ENCODE measurements around the gene ARHGEF7. TPM values are rescaled to one million over a fixed set of nuclear protein-coding genes. Genes with fewer than 3 reads are reported as not detected.

The ARHGEF7 gene
- total RNA-seq, 1 experiment from 2014 or later, result 47.3 TPM

DNA sequence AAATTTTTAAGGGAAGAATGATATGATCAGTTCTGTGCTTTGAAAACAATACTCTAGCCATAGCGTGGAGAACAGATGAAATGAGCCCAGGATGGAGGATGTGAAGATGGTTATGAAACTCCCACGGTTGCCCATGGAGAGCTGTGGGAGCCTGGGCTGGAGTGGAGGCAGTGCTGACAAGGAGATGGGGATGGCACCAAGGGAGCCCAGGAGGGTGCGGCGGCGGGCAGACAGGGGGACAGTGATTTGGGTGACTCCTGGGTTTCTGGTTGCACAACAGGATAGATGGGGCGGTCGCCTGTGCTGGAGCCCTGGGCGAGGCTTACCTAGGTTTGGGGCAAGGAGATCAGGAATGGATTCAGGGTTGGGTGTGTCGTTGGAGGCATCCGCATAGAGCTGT is 15.9 kb downstream of the ARHGEF7 start (continued):
- no peak for TF ChIP-seq PRDM15 (CRISPR knock-in tag; IDR thresholded peaks at IDR 0.05)
- no peak for TF ChIP-seq ZNF416 (CRISPR knock-in tag; IDR thresholded peaks at IDR 0.05)

DNA sequence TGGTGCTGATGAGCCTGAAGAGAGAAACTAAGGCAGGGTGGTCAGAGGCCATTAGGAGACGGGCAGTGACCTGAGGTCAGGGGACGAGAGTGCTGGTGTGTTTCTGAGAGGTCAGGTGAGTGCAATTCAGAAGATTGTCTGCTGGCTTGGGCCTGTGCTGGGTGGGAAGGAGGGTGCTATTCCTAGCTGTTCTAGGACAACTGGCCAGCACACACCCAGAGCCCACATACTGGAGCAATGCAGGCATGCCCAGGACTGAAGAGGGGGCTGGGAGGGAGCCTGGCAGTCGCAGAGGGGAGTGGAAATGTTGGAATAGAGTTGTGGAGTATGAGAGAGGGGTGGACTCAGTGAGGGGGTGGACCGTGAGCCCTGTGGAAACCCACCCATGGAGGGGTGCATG is 16.5 kb downstream of the ARHGEF7 start:
- Mint-ChIP-seq H3K36me3 (no peaks in the 10 kb centered on the region), H3K9me3 (peaks cover 5% of the 10 kb centered on the region; the same call in 1 of the 2 replicates), H3K27me3 (ENCODE audit: low read depth) (peaks cover 11% of the 10 kb centered on the region), H3K27ac (no peak overlapping the region), H3K4me1 (no peaks in the 10 kb centered on the region), H3K4me3 (no peak overlapping the region)
- POLR2A ChIA-PET, result no interaction called here
- ATAC-seq, result no peak
- DNase-seq (ENCODE audit: low spot score), result no peak
- CTCF ChIA-PET, result no interaction called here
- TF ChIP-seq ELF4 (CRISPR knock-in tag; IDR thresholded peaks at IDR 0.05; ENCODE audit: low read depth), result no peak
- TF ChIP-seq NR3C1 (CRISPR knock-in tag; conservative IDR thresholded peaks at IDR 0.05; ENCODE audit: low read depth), result no peak
- TF ChIP-seq MXD4 (CRISPR knock-in tag; IDR thresholded peaks at IDR 0.05; ENCODE audit: borderline replicate concordance), result no peak
- no peak for TF ChIP-seq FOXK1 (CRISPR knock-in tag; IDR thresholded peaks at IDR 0.05)
- TF ChIP-seq, protein P1, sequence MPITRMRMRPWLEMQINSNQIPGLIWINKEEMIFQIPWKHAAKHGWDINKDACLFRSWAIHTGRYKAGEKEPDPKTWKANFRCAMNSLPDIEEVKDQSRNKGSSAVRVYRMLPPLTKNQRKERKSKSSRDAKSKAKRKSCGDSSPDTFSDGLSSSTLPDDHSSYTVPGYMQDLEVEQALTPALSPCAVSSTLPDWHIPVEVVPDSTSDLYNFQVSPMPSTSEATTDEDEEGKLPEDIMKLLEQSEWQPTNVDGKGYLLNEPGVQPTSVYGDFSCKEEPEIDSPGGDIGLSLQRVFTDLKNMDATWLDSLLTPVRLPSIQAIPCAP (CRISPR knock-in tag; IDR thresholded peaks at IDR 0.05), result no peak
- TF ChIP-seq E2F1 (CRISPR knock-in tag; IDR thresholded peaks at IDR 0.05), result no peak

DNA sequence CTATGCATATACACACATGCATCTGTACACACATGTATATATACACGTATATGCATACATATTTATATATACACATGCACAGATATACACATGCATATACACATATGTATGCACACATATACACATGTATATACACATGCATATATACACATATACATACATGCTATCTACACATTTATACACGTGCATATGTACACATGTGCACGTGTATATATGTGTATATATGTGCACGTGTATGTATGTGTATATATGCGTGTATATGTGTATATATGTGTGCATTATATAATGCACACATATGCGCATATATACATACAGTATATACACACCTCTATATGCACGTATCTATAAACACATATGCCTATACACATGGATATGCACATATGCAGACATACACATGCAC is 17.8 kb downstream of the ARHGEF7 start:
- H3K27ac Mint-ChIP-seq, result no peak overlapping the region
- H3K36me3 Mint-ChIP-seq, result no peaks in the 10 kb centered on the region
- no peak for ATAC-seq
- CTCF ChIA-PET, result no interaction called here
- DNase-seq (ENCODE audit: low spot score), result no peak
- H3K27me3 Mint-ChIP-seq (ENCODE audit: low read depth), result peaks cover 14% of the 10 kb centered on the region
- peaks cover 5% of the 10 kb centered on the region; the same call in 1 of the 2 replicates for H3K9me3 Mint-ChIP-seq
- no peaks in the 10 kb centered on the region for H3K4me1 Mint-ChIP-seq
- POLR2A ChIA-PET, result no interaction called here
- no peak overlapping the region for H3K4me3 Mint-ChIP-seq
- TF ChIP-seq NFYB (CRISPR knock-in tag; conservative IDR thresholded peaks at IDR 0.05; ENCODE audit: low read depth) (no peak), OVOL2 (CRISPR knock-in tag; IDR thresholded peaks at IDR 0.05; ENCODE audit: borderline replicate concordance) (no peak), ZNF219 (CRISPR knock-in tag; IDR thresholded peaks at IDR 0.05; ENCODE audit: borderline replicate concordance) (no peak), MAX (CRISPR knock-in tag; IDR thresholded peaks at IDR 0.05) (no peak), MLX (CRISPR knock-in tag; IDR thresholded peaks at IDR 0.05) (no peak), GRHL2 (CRISPR knock-in tag; IDR thresholded peaks at IDR 0.05; ENCODE audit: insufficient replicate concordance, severe bottlenecking) (no peak), HMGA2 (CRISPR knock-in tag; IDR thresholded peaks at IDR 0.05) (no peak), TCF7 (CRISPR knock-in tag; IDR thresholded peaks at IDR 0.05; ENCODE audit: low read depth) (no peak), USF2 (CRISPR knock-in tag; IDR thresholded peaks at IDR 0.05) (no peak)
- TF ChIP-seq, protein P2, sequence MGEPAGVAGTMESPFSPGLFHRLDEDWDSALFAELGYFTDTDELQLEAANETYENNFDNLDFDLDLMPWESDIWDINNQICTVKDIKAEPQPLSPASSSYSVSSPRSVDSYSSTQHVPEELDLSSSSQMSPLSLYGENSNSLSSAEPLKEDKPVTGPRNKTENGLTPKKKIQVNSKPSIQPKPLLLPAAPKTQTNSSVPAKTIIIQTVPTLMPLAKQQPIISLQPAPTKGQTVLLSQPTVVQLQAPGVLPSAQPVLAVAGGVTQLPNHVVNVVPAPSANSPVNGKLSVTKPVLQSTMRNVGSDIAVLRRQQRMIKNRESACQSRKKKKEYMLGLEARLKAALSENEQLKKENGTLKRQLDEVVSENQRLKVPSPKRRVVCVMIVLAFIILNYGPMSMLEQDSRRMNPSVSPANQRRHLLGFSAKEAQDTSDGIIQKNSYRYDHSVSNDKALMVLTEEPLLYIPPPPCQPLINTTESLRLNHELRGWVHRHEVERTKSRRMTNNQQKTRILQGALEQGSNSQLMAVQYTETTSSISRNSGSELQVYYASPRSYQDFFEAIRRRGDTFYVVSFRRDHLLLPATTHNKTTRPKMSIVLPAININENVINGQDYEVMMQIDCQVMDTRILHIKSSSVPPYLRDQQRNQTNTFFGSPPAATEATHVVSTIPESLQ (CRISPR knock-in tag; IDR thresholded peaks at IDR 0.05), result no peak
- TF ChIP-seq, protein P3, sequence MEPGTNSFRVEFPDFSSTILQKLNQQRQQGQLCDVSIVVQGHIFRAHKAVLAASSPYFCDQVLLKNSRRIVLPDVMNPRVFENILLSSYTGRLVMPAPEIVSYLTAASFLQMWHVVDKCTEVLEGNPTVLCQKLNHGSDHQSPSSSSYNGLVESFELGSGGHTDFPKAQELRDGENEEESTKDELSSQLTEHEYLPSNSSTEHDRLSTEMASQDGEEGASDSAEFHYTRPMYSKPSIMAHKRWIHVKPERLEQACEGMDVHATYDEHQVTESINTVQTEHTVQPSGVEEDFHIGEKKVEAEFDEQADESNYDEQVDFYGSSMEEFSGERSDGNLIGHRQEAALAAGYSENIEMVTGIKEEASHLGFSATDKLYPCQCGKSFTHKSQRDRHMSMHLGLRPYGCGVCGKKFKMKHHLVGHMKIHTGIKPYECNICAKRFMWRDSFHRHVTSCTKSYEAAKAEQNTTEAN (CRISPR knock-in tag; IDR thresholded peaks at IDR 0.05), result no peak
- TF ChIP-seq, protein P4, sequence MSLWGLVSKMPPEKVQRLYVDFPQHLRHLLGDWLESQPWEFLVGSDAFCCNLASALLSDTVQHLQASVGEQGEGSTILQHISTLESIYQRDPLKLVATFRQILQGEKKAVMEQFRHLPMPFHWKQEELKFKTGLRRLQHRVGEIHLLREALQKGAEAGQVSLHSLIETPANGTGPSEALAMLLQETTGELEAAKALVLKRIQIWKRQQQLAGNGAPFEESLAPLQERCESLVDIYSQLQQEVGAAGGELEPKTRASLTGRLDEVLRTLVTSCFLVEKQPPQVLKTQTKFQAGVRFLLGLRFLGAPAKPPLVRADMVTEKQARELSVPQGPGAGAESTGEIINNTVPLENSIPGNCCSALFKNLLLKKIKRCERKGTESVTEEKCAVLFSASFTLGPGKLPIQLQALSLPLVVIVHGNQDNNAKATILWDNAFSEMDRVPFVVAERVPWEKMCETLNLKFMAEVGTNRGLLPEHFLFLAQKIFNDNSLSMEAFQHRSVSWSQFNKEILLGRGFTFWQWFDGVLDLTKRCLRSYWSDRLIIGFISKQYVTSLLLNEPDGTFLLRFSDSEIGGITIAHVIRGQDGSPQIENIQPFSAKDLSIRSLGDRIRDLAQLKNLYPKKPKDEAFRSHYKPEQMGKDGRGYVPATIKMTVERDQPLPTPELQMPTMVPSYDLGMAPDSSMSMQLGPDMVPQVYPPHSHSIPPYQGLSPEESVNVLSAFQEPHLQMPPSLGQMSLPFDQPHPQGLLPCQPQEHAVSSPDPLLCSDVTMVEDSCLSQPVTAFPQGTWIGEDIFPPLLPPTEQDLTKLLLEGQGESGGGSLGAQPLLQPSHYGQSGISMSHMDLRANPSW (CRISPR knock-in tag; conservative IDR thresholded peaks at IDR 0.05; ENCODE audit: low read depth), result no peak
